DOHH2 (cell line): ENCODE data around the gene GALNT14.

Source experiments
- EZH2phosphoT487 ChIP-seq: fragments of 200-600 bp; sonication (generic); IDR thresholded peaks from 2 replicates; pipeline ENCODE4 v1.6.1; 2017; ENCODE audit warnings: borderline replicate concordance, mild to moderate bottlenecking, antibody characterized with exemption, low read length, moderate library complexity, mixed read lengths
- TF ChIP-seq, protein P1 (sequence below): fragments of 200-600 bp; sonication (generic); IDR thresholded peaks from one replicate; pipeline ENCODE4 v1.5.1; 2014; ENCODE audit warnings: antibody characterized with exemption, mild to moderate bottlenecking, low read depth, low read length; ENCODE audit not compliant: poor library complexity, severe bottlenecking

DNA sequence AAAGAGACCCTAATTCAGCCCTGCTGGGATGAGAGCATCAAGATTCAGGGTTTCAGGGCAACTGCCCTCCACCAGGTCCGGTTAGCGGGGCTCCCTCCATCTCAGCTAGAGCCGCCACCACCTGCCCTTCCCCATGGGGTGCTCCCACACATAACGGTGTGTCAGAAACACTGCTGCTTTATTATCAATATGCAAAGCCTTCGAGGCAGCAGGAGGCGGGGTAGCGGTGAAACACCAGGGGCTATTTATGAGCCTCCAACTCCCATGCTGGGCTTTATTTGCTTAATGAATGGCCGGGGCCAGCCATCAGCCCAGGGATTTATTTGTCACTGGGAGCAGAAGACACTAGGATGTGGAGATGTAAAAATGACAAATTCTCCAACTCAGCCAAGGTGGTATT is 109.8 kb downstream of the GALNT14 start:
- TF ChIP-seq, protein P1, sequence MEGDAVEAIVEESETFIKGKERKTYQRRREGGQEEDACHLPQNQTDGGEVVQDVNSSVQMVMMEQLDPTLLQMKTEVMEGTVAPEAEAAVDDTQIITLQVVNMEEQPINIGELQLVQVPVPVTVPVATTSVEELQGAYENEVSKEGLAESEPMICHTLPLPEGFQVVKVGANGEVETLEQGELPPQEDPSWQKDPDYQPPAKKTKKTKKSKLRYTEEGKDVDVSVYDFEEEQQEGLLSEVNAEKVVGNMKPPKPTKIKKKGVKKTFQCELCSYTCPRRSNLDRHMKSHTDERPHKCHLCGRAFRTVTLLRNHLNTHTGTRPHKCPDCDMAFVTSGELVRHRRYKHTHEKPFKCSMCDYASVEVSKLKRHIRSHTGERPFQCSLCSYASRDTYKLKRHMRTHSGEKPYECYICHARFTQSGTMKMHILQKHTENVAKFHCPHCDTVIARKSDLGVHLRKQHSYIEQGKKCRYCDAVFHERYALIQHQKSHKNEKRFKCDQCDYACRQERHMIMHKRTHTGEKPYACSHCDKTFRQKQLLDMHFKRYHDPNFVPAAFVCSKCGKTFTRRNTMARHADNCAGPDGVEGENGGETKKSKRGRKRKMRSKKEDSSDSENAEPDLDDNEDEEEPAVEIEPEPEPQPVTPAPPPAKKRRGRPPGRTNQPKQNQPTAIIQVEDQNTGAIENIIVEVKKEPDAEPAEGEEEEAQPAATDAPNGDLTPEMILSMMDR: no peak
- TF ChIP-seq EZH2phosphoT487: no peak
